Measurements from ENCODE around the gene PSMD6. TPM values are rescaled to one million over a fixed set of nuclear protein-coding genes. Genes with fewer than 3 reads are reported as not detected.

Gene PSMD6
- total RNA-seq, 2 donors from 2014 or later: 99.7 to 109 TPM

- H3K36me3 Mint-ChIP-seq (ENCODE audit: low read depth): no peaks in the 10 kb centered on the region
- H3K9me3 Mint-ChIP-seq: no peaks in the 10 kb centered on the region
- DNase-seq: no peak
- peak overlapping the region; percentile 32 for H3K27ac Mint-ChIP-seq
- Histone ChIP-seq H3K4me1 (ENCODE audit: control insufficient read depth, insufficient read depth, low read length) (peaks cover 47% of the 10 kb centered on the region), H3K9ac (ENCODE audit: extremely low read depth, low read length, poor library complexity, severe bottlenecking) (no peak overlapping the region), H3K27ac (ENCODE audit: low read depth, low read length) (no peak overlapping the region), H3K27me3 (ENCODE audit: control insufficient read depth, insufficient read depth, low read length, poor library complexity, severe bottlenecking) (no peaks in the 10 kb centered on the region), H3K36me3 (ENCODE audit: control insufficient read depth, insufficient read depth, low read length) (peaks cover 6% of the 10 kb centered on the region), H3K4me3 (ENCODE audit: low read length) (no peak overlapping the region), H3K9me3 (ENCODE audit: control insufficient read depth, low read length) (no peaks in the 10 kb centered on the region)
- peaks cover 61% of the 10 kb centered on the region for H3K4me1 Mint-ChIP-seq
- no peak for TF ChIP-seq CTCF (conservative IDR thresholded peaks at IDR 0.05)
- H3K4me3 Mint-ChIP-seq: no peak overlapping the region
- WGBS, 2 experiments (ENCODE audit: insufficient coverage in 1 of 2, insufficient read length in 1 of 2): no CpG with 5 or more reads among the region's 1 CpG
- H3K27me3 Mint-ChIP-seq (ENCODE audit: insufficient read depth): no peaks in the 10 kb centered on the region
Observed at GRCh38 chr3:63963496-63963895, 59.8 kb downstream of the PSMD6 start.

- no peak for DNase-seq
- Mint-ChIP-seq H3K4me3 (no peak overlapping the region), H3K4me1 (peaks cover 58% of the 10 kb centered on the region), H3K27me3 (ENCODE audit: insufficient read depth) (no peaks in the 10 kb centered on the region), H3K36me3 (ENCODE audit: low read depth) (no peaks in the 10 kb centered on the region), H3K9me3 (no peaks in the 10 kb centered on the region), H3K27ac (no peak overlapping the region)
- TF ChIP-seq CTCF (conservative IDR thresholded peaks at IDR 0.05): peak; percentile 81
- 76 to 88% methylated on average over 2 of the region's 2 CpGs for WGBS, 2 experiments (ENCODE audit: insufficient coverage in 1 of 2, insufficient read length in 1 of 2)
- no peak overlapping the region for H3K4me3 ChIP-seq (ENCODE audit: low read length)
- peaks cover 32% of the 10 kb centered on the region for H3K4me1 ChIP-seq (ENCODE audit: control insufficient read depth, insufficient read depth, low read length)
- H3K9me3 ChIP-seq (ENCODE audit: control insufficient read depth, low read length): no peaks in the 10 kb centered on the region
- H3K36me3 ChIP-seq (ENCODE audit: control insufficient read depth, insufficient read depth, low read length): peaks cover 6% of the 10 kb centered on the region
- no peak overlapping the region for H3K9ac ChIP-seq (ENCODE audit: extremely low read depth, low read length, poor library complexity, severe bottlenecking)
- H3K27ac ChIP-seq (ENCODE audit: low read depth, low read length): no peak overlapping the region
- no peaks in the 10 kb centered on the region for H3K27me3 ChIP-seq (ENCODE audit: control insufficient read depth, insufficient read depth, low read length, poor library complexity, severe bottlenecking)
Observed at GRCh38 chr3:63961891-63962290, 61.4 kb downstream of the PSMD6 start.

Other genes starting within 250 kb of the PSMD6 start
- not detected for gene C3orf49, start 204.2 kb downstream of the PSMD6 start, total RNA-seq
- 100 to 1,000 TPM in 1 of 2 donors, 10 to 100 TPM in 1; 91.8 to 103 TPM for gene THOC7, start 159.7 kb downstream of the PSMD6 start, total RNA-seq
- gene ATXN7, start 159.6 kb downstream of the PSMD6 start, total RNA-seq: 10 to 100 TPM; 28.1 to 28.8 TPM
- gene SCAANT1, start 111.1 kb downstream of the PSMD6 start, total RNA-seq: not detected
- gene PRICKLE2, start 202.0 kb upstream of the PSMD6 start, total RNA-seq: 10 to 100 TPM in 1 of 2 donors, 1 to 10 TPM in 1; 8.5 to 10.4 TPM

All from endodermal cell (in vitro differentiated cells).